K562 (cell line): Measurements from ENCODE around the gene ZKSCAN8. TPM values are rescaled to one million over a fixed set of nuclear protein-coding genes. Genes with fewer than 3 reads are reported as not detected.

Experiments
- ELF1 ChIP-seq: fragments of 200-800 bp; sonication (Bioruptor generic); IDR thresholded peaks from 2 replicates; pipeline ENCODE4 v1.6.1; 2016; ENCODE audit warnings: missing genetic modification characterization, missing compliant biosample characterization
- EP400 ChIP-seq: fragments of 450-650 bp; IDR thresholded peaks from 2 replicates; pipeline ENCODE4 v1.6.1; 2017; ENCODE audit warnings: antibody characterized with exemption, mild to moderate bottlenecking, moderate library complexity
- ETV5 ChIP-seq: sonication (generic); formaldehyde crosslinking; IDR thresholded peaks from 2 replicates; pipeline ENCODE4 v1.4.0; 2020; ENCODE audit warnings: low read depth, mild to moderate bottlenecking, missing genetic modification reagents
- EWSR1 ChIP-seq: fragments of 450-650 bp; IDR thresholded peaks from 2 replicates; pipeline ENCODE4 v1.6.1; 2018; ENCODE audit warnings: borderline replicate concordance, mild to moderate bottlenecking, low read depth, moderate library complexity; ENCODE audit not compliant: partially characterized antibody
- FOXK1 ChIP-seq: sonication (generic); formaldehyde crosslinking; IDR thresholded peaks from 2 replicates; pipeline ENCODE4 v1.8.0; 2022; ENCODE audit warnings: missing genetic modification reagents, mild to moderate bottlenecking, borderline replicate concordance
- HDAC2 ChIP-seq: fragments of 450-650 bp; IDR thresholded peaks from 2 replicates; pipeline ENCODE4 v1.6.1; 2016; ENCODE audit warnings: mild to moderate bottlenecking
- HNRNPLL ChIP-seq: fragments of 200-400 bp; formaldehyde crosslinking; IDR thresholded peaks from 2 replicates; pipeline ENCODE4 v1.6.1; 2017; ENCODE audit warnings: low read length, low read depth, mild to moderate bottlenecking; ENCODE audit not compliant: poor library complexity, severe bottlenecking
- ILF3 ChIP-seq: fragments of 450-650 bp; IDR thresholded peaks from 2 replicates; pipeline ENCODE4 v1.6.1; 2018; ENCODE audit warnings: antibody characterized with exemption, mild to moderate bottlenecking, moderate library complexity, borderline replicate concordance
- KLF1 ChIP-seq: fragments of 450-650 bp; IDR thresholded peaks from 2 replicates; pipeline ENCODE4 v1.6.1; 2016; ENCODE audit warnings: missing genetic modification characterization, missing compliant biosample characterization
- L3MBTL2 ChIP-seq: fragments of 450-650 bp; IDR thresholded peaks from 2 replicates; pipeline ENCODE4 v1.6.1; 2016; ENCODE audit warnings: mild to moderate bottlenecking, moderate library complexity
- PML ChIP-seq: IDR thresholded peaks from 2 replicates; pipeline ENCODE4 v1.6.1; 2012; ENCODE audit warnings: low read length, inconsistent platforms
- POLR2AphosphoS5 ChIP-seq: IDR thresholded peaks from 2 replicates; pipeline ENCODE4 v1.6.1; 2011; ENCODE audit warnings: mild to moderate bottlenecking, low read depth, low read length, moderate library complexity; ENCODE audit not compliant: control insufficient read depth, insufficient read depth
- SIN3A ChIP-seq, 2 experiments: fragments of 150-350 bp in 1 of 2; IDR thresholded peaks; 2 replicates each; pipeline ENCODE4 v1.6.1; 2011 to 2016; ENCODE audit warnings: borderline replicate concordance in 2 of 2, low read depth in 2 of 2, low read length in 2 of 2, mild to moderate bottlenecking in 2 of 2, moderate library complexity in 2 of 2; ENCODE audit not compliant: control insufficient read depth in 1 of 2
- SRF ChIP-seq, 2 experiments: fragments of 250-450, 450-650 bp in 1 of 2; sonication (Bioruptor Pico) in 1 of 2; sonication (generic) in 1 of 2; formaldehyde crosslinking; IDR thresholded peaks; 2 replicates each; pipeline versions ENCODE4 v1.5.0 to v1.5.1; 2020 to 2022; ENCODE audit warnings: mild to moderate bottlenecking in 1 of 2, missing genetic modification reagents in 1 of 2
- TAF9B ChIP-seq: fragments of 450-650 bp; IDR thresholded peaks from 2 replicates; pipeline ENCODE4 v1.6.1; 2018; ENCODE audit warnings: mild to moderate bottlenecking; ENCODE audit not compliant: partially characterized antibody
- TEAD1 ChIP-seq, 2 experiments: fragments of 450-650 bp in 1 of 2; sonication (generic) in 1 of 2; formaldehyde crosslinking; IDR thresholded peaks; 2 replicates each; pipeline versions ENCODE4 v1.4.0 to v1.8.0; 2020 to 2022; ENCODE audit warnings: mild to moderate bottlenecking in 2 of 2, missing genetic modification reagents in 1 of 2
- TEAD4 ChIP-seq, 2 experiments: sonication (generic) in 1 of 2; formaldehyde crosslinking in 1 of 2; IDR thresholded peaks; 2 replicates each; pipeline versions ENCODE4 v1.6.1 to v1.8.0; 2012 to 2022; ENCODE audit warnings: borderline replicate concordance in 1 of 2, inconsistent platforms in 1 of 2, low read length in 1 of 2, mild to moderate bottlenecking in 1 of 2, missing genetic modification reagents in 1 of 2
- ZNF263 ChIP-seq: sonication (generic); formaldehyde crosslinking; IDR thresholded peaks from 2 replicates; pipeline ENCODE4 v1.8.0; 2022; ENCODE audit warnings: mild to moderate bottlenecking, missing genetic modification reagents, borderline replicate concordance
- ZNF766 ChIP-seq: fragments of 200-800 bp; sonication (Bioruptor generic); conservative IDR thresholded peaks from 2 replicates; pipeline ENCODE4 v1.6.1; 2016; ENCODE audit warnings: missing genetic modification characterization, missing compliant biosample characterization
- polyA plus RNA-seq, 8 experiments: library from polyadenylated mRNA; depleted of rRNA in 4 of 8; stranded (reverse) in 5 of 8; unstranded in 3 of 8; fragments of >200 nt; fragmentation: Nextera tagmentation in 2 of 8; fragmentation: Illumina TruSeq in 1 of 8; extraction: Ambion mirVana in 2 of 8; extraction: Trizol in 1 of 8; gene quantifications; 2 replicates each; pipeline versions ENCODE4 v1.2.1 to v1.2.3, GENCODE V29; 2011 to 2014; ENCODE audit warnings: inconsistent platforms in 1 of 8, missing spikeins in 1 of 8
- total RNA-seq, 7 experiments: library from RNA; depleted of rRNA in 6 of 7; stranded (reverse); fragments of >200 nt in 6 of 7; fragmentation: Illumina TruSeq in 2 of 7; extraction: Trizol in 2 of 7; gene quantifications; 2 replicates each; pipeline versions ENCODE4 v1.2.1 to v1.2.3, GENCODE V29; 2011 to 2021; ENCODE audit warnings: low replicate concordance in 1 of 7
- TF ChIP-seq, protein P1 (sequence below), 2 experiments: fragments of 450-650 bp; conservative IDR thresholded peaks; 2 replicates each; pipeline ENCODE4 v1.6.1; 2017; ENCODE audit warnings: mild to moderate bottlenecking in 2 of 2, moderate library complexity in 2 of 2
- TF ChIP-seq, protein P2 (sequence below), 3 experiments: fragments of 200-800 bp in 1 of 3; fragments of 250-450 bp in 1 of 3; fragments of 450-650 bp in 1 of 3; sonication (Bioruptor Pico) in 1 of 3; sonication (Bioruptor generic) in 1 of 3; formaldehyde crosslinking in 1 of 3; IDR thresholded peaks; 2 replicates each; pipeline versions ENCODE4 v1.6.1 to v1.8.0; 2016 to 2022; ENCODE audit warnings: mild to moderate bottlenecking in 2 of 3, missing genetic modification characterization in 2 of 3, missing compliant biosample characterization in 1 of 3, moderate library complexity in 1 of 3

Gene ZKSCAN8
- total and polyA plus RNA-seq, 9 of the 15 experiments (the other 6 are each of a cell fraction or from before 2014, with no cell fraction given) = 3.3 to 37.7 (median 21.7) TPM

DNA sequence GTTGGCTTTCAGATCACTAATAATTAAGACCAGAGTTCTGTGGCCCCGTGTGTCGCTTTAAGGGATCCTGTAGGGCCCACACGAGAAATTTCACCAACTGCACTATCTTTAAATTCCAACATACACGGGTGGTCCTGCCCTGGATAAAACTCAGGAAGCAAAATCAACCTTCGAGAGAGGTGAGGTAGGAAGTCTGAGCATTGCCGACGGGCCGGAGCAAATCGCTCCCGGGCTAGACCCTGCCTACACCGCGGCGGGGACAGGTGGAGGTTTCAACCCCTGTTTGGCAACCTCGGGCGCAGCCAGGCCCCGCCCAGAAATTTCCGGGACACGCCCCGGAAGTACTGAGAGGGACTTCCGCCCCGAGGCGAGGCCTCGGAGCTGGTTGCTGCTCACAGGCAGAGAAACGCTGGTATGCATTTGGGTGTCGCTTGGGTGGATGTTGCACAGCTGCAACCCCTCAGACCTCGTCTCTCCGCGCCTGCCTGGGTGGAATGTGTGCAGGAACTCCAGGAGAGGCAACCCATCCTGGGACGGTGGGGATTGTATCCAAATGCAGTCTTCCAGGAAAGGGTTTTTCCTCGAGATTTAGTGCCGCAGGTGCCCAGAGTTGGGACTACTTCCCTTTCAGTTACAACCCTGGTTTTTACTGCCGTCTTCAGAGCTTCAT lies 19.9 kb downstream of the ZKSCAN8 start (continued):
- 0 out of 4 replicates have a peak, but pooled peaks of 1 of the 2 experiments have one; percentile 54 for TF ChIP-seq SIN3A (IDR thresholded peaks at IDR 0.05; ENCODE audit: borderline replicate concordance in 2 of 2, control insufficient read depth in 1 of 2, low read depth in 2 of 2, low read length in 2 of 2)
- peak in 1 of 2 experiments; percentile 95; a peak in 3 of 4 replicates for TF ChIP-seq SRF (CRISPR knock-in tag; IDR thresholded peaks at IDR 0.05)
- TF ChIP-seq ZNF766 = 0 out of 2 replicates have a peak, but pooled peaks have one; percentile 53
- peak; percentile 59; the same call in 1 of the 2 replicates for TF ChIP-seq ILF3
- no peak for TF ChIP-seq ZNF263
- TF ChIP-seq, protein P1, sequence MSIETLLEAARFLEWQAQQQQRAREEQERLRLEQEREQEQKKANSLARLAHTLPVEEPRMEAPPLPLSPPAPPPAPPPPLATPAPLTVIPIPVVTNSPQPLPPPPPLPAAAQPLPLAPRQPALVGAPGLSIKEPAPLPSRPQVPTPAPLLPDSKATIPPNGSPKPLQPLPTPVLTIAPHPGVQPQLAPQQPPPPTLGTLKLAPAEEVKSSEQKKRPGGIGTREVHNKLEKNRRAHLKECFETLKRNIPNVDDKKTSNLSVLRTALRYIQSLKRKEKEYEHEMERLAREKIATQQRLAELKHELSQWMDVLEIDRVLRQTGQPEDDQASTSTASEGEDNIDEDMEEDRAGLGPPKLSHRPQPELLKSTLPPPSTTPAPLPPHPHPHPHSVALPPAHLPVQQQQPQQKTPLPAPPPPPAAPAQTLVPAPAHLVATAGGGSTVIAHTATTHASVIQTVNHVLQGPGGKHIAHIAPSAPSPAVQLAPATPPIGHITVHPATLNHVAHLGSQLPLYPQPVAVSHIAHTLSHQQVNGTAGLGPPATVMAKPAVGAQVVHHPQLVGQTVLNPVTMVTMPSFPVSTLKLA (conservative IDR thresholded peaks at IDR 0.05) = peak in 1 of 2 experiments; percentile 39; a peak in 2 of 4 replicates
- TF ChIP-seq FOXK1 (CRISPR knock-in tag) = peak; percentile 39; the same call in 1 of the 2 replicates
- peak; percentile 40 for TF ChIP-seq EP400
- peak; percentile 42; the same call in 1 of the 2 replicates for TF ChIP-seq TEAD4 (IDR thresholded peaks at IDR 0.05; ENCODE audit: low read length)
- no peak for TF ChIP-seq TEAD4 (CRISPR knock-in tag; IDR thresholded peaks at IDR 0.05; ENCODE audit: borderline replicate concordance)
- 0 out of 2 replicates have a peak, but pooled peaks have one; percentile 14 for TF ChIP-seq HDAC2
- peak; percentile 29 for TF ChIP-seq HNRNPLL
- TF ChIP-seq PML = peak; percentile 53; the same call in 1 of the 2 replicates
- peak in 1 of 2 experiments; percentile 88; a peak in 1 of 4 replicates for TF ChIP-seq TEAD1 (CRISPR knock-in tag; IDR thresholded peaks at IDR 0.05)
- no peak for TF ChIP-seq EWSR1
- TF ChIP-seq, protein P2, sequence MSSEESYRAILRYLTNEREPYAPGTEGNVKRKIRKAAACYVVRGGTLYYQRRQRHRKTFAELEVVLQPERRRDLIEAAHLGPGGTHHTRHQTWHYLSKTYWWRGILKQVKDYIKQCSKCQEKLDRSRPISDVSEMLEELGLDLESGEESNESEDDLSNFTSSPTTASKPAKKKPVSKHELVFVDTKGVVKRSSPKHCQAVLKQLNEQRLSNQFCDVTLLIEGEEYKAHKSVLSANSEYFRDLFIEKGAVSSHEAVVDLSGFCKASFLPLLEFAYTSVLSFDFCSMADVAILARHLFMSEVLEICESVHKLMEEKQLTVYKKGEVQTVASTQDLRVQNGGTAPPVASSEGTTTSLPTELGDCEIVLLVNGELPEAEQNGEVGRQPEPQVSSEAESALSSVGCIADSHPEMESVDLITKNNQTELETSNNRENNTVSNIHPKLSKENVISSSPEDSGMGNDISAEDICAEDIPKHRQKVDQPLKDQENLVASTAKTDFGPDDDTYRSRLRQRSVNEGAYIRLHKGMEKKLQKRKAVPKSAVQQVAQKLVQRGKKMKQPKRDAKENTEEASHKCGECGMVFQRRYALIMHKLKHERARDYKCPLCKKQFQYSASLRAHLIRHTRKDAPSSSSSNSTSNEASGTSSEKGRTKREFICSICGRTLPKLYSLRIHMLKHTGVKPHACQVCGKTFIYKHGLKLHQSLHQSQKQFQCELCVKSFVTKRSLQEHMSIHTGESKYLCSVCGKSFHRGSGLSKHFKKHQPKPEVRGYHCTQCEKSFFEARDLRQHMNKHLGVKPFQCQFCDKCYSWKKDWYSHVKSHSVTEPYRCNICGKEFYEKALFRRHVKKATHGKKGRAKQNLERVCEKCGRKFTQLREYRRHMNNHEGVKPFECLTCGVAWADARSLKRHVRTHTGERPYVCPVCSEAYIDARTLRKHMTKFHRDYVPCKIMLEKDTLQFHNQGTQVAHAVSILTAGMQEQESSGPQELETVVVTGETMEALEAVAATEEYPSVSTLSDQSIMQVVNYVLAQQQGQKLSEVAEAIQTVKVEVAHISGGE (CRISPR knock-in tag; IDR thresholded peaks at IDR 0.05) = 0 out of 6 replicates have a peak, but pooled peaks of 1 of the 3 experiments have one; percentile 74
- peak; percentile 47 for TF ChIP-seq TAF9B
- peak; percentile 71 for TF ChIP-seq L3MBTL2
- TF ChIP-seq POLR2AphosphoS5 = peak; percentile 84
- TF ChIP-seq KLF1 = peak; percentile 92
- TF ChIP-seq ELF1 = peak; percentile 80
- TF ChIP-seq ETV5 (CRISPR knock-in tag) = peak; percentile 68; the same call in 1 of the 2 replicates
